T1000 (cell line): Measurements from ENCODE around the gene CEP126.
"Not testable (repeated sequence)": the region's sequence is repeated elsewhere in the genome, so short reads cannot be mapped to it uniquely, and the experiment has no call there.

Experiments
- DNase-seq: peaks from one replicate; lab custom pipeline; 2025; ENCODE audit warnings: mixed read lengths; lab: John Stamatoyannopoulos, UW

Gene CEP126

GRCh38 chr11:101929294-101929915, 14.6 kb downstream of the CEP126 start:
- no peak for DNase-seq

DNA sequence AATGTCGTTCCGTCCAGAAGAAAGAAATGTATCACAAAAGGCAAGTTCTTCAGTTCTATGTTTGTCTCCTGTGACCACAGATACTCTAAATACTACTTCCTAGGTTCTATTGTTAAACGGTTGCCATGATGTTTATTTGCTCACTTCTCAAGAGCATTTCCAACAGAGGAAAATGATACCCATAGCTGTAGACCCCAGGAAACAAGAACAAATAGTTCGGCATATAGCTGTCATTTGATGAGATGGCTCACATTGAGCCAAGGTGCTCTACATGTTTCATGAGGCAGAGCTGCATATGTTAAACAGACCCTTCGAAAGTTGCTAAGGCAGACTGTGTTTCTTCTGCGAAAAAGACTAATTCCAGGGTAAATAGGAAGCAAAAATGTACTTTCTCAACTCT, 16.9 kb downstream of the CEP126 start:
- DNase-seq: no peak

GRCh38 chr11:101940901-101941520, 26.2 kb downstream of the CEP126 start:
- no peak for DNase-seq

DNA sequence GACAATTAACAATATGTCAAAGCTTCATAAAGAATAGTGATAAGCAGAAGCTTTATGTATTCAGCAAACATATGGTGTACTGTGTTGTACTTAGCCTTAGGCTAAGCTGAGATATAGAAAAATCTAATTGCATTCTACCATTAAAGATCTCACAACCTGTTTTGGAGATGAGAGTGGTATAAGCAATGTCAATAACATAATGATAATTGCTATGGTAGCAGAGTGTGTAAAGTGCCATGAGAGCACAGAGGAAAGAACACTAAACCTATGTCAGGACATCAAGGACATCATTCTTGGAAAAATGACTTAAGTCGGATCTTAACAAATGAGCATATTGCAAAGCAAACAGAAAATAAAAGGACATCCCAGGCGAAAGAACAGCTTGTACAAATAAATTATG, 30.1 kb downstream of the CEP126 start:
- no peak for DNase-seq

GRCh38 chr11:101945448-101945847, 30.6 kb downstream of the CEP126 start:
- no peak for DNase-seq

DNA sequence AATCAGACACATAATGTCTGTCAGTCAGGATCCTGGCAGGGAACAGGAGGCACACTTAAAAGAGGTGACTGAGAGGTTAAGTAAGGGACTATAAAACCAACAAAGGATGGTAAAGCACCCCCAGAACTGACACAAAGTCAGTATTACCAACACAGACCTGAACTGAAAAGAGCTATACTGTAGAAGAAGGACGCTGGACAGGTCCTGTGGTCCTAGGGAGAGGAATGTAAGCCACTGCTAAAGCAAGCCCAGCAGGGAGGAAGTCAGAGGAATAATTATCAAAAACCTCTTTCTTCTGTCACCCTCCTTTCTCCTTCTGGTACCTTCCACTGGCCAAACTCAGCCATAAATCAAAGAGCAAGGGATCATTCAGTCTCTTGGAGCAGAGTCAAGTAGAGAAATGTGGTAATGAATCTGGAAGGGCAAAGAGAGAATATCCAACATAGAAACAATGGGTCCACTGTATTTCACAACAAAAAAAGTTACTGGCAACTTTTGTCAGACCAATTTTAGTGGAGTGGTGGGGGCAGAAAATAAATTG, 34.9 kb downstream of the CEP126 start:
- no peak for DNase-seq

- no peak for DNase-seq
These were observed 40.5 kb downstream of the CEP126 start for GRCh38 chr11:101955278-101955677.

GRCh38 chr11:101955701-101956100, 40.9 kb downstream of the CEP126 start:
- DNase-seq: no peak

DNA sequence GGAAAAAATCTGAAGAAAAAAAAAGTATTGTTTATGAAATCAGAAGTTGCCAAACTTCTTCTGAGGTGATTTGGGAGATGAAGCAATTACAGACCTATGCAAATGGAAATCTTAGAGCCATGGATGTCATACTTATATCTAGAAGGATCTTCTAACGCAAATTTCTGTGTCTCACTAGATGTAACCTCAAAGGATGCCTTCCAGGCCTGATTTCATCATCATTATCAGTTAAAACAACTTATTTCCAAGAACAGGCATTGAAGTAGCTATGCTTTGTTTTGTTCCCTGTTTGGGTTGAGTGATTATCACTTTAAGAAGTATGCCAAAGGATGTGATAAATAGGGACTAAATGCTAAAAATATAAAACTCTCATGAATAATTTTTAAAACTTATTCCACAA, 45.4 kb downstream of the CEP126 start:
- no peak for DNase-seq

GRCh38 chr11:101964200-101964599, 49.4 kb downstream of the CEP126 start:
- not testable (repeated sequence) for DNase-seq

GRCh38 chr11:101974255-101974654, 59.4 kb downstream of the CEP126 start:
- DNase-seq: no peak

DNA sequence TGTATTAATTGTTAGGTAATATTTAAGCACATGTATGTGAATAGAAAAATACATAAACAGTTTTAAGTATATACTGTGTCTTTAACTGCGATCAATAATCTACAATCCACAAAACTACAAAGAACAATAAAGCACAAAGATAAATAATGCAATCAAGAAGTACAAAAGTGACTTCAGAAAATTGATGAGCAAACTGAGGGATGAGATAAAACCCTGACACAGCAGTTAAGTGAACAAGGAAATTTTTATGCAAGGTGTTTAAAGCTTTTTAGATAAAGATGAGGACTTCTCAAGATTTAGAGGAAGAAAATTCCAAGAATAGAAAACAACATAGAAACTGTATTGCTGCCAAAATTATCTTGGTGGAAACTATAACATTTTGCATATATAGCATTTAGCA, 60.0 kb downstream of the CEP126 start:
- DNase-seq: no peak

- DNase-seq: no peak
These were observed 60.9 kb downstream of the CEP126 start for GRCh38 chr11:101975734-101976133.

- no peak for DNase-seq
These were observed 72.6 kb downstream of the CEP126 start for GRCh38 chr11:101987370-101987769.

GRCh38 chr11:101993172-101993571, 78.4 kb downstream of the CEP126 start:
- DNase-seq: no peak

DNA sequence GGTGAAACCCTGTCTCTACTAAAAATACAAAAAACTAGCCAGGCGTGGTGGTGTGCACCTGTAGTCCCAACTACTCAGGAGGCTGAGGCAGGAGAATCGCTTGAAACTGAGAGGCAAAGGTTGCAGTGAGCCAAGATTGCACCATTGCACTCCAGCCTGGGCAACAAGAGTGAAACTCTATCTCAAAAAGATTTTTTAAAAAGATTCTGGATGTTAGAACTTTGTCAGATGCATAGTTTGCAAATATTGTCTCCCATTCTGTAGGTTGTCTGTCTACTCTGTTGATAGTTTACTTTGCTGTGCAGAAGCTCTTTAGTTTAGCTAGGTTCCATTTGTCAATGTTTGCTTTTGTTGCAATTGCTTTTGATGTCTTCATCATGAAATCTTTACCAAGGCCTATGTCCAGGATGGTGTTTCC, 79.3 kb downstream of the CEP126 start:
- DNase-seq: not testable (repeated sequence)

DNA sequence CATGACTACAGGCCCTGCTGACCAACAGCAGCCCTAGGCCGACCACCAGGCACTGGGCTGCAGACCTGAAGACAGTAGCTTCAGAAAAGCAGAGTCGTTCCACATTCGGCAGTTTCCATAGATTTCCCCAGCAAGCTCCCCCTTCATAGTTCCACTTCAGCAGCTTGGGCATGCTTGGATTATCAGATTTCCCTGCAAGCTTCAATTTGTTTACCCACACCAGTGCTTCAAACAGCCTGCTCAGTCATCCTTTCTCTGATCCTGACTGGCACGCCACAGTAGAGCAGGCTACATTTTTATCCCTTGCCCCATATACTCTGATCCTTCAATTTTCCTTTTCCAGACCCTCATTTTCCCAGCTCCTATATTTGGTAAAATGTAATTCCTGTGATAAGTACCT, 81.3 kb downstream of the CEP126 start:
- DNase-seq: no peak

DNA sequence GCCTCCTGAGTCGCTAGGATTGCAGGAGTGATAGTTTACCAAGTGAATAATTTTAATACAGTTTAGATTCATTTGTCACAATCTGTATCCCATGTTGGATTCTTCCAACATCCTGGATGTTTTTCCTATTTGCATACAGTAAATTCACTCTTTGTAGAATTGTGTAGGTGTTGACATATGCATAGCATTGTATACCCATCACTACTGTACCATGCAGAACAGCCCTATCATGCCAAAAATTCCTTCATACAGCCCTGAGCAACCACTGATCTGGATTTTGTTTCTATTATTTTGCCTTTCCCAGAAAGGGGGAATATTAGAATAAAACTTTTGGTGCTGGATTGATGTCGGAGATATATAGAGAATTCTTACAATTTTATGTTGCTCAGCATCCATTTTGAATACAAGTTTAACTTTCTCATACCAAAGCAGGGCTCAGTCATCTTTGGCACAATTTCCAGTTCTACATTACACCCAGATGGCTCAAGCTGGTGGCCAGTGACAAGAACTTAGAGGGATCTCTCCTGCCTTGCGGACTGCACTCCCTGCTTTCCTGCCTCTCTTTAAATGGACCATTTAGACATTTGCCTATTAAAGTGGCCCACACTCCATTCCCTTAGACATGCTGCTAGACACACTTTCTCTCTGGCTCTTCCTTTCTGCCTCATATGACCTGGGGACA, 87.0 kb downstream of the CEP126 start:
- DNase-seq: no peak

GRCh38 chr11:102004220-102004619, 89.4 kb downstream of the CEP126 start:
- DNase-seq: no peak

- DNase-seq: no peak
These were observed 90.5 kb downstream of the CEP126 start for GRCh38 chr11:102005306-102005705.

GRCh38 chr11:102006835-102007566, 92.2 kb downstream of the CEP126 start:
- no peak for DNase-seq
